Mammary epithelial cell (primary cell): ENCODE measurements around the gene POTEI.
"Not testable (repeated sequence)": the region's sequence is repeated elsewhere in the genome, so short reads cannot be mapped to it uniquely, and the experiment has no call there.

Source experiments
- EZH2 ChIP-seq: IDR thresholded peaks from 2 replicates; pipeline ENCODE4 v1.6.1; 2012; ENCODE audit warnings: low read length, inconsistent platforms, borderline replicate concordance
- TF ChIP-seq, protein P1 (sequence below), 2 donors: IDR thresholded peaks in 1 of 2; conservative IDR thresholded peaks in 1 of 2; 2 replicates each; pipeline ENCODE4 v1.5.1; 2011 to 2012; ENCODE audit warnings: inconsistent platforms in 2 of 2, low read length in 2 of 2, mild to moderate bottlenecking in 2 of 2, control low read depth in 1 of 2, low read depth in 1 of 2; ENCODE audit not compliant: insufficient read depth in 1 of 2; ENCODE audit errors: extremely low read depth in 1 of 2

GRCh38 chr2:130427631-130428030 is 81.5 kb downstream of the POTEI start:
- TF ChIP-seq, protein P1, sequence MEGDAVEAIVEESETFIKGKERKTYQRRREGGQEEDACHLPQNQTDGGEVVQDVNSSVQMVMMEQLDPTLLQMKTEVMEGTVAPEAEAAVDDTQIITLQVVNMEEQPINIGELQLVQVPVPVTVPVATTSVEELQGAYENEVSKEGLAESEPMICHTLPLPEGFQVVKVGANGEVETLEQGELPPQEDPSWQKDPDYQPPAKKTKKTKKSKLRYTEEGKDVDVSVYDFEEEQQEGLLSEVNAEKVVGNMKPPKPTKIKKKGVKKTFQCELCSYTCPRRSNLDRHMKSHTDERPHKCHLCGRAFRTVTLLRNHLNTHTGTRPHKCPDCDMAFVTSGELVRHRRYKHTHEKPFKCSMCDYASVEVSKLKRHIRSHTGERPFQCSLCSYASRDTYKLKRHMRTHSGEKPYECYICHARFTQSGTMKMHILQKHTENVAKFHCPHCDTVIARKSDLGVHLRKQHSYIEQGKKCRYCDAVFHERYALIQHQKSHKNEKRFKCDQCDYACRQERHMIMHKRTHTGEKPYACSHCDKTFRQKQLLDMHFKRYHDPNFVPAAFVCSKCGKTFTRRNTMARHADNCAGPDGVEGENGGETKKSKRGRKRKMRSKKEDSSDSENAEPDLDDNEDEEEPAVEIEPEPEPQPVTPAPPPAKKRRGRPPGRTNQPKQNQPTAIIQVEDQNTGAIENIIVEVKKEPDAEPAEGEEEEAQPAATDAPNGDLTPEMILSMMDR (conservative IDR thresholded peaks at IDR 0.05 in 1 of 2, IDR thresholded peaks at IDR 0.05 in 1 of 2; ENCODE audit: extremely low read depth in 1 of 2, insufficient read depth in 1 of 2, low read depth in 1 of 2, low read length in 2 of 2), result not testable (repeated sequence)
- TF ChIP-seq EZH2, result not testable (repeated sequence)
